ENCODE measurements around the gene SCRN1.

The SCRN1 gene

GRCh38 chr7:29881724-29882123 is 107.9 kb downstream of the SCRN1 start:
- no peak for TF ChIP-seq CTCF (IDR thresholded peaks at IDR 0.05)
- Histone ChIP-seq H3K27ac (no peak overlapping the region), H3K27me3 (ENCODE audit: control insufficient read depth, insufficient read depth, low read length) (no peaks in the 10 kb centered on the region), H3K4me1 (peaks cover 12% of the 10 kb centered on the region), H3K9me3 (ENCODE audit: control insufficient read depth, low read length) (no peaks in the 10 kb centered on the region), H2AFZ (no peak overlapping the region), H3K79me2 (no peaks in the 10 kb centered on the region), H3K9ac (no peak overlapping the region), H3K36me3 (ENCODE audit: control insufficient read depth, insufficient read depth, low read length) (no peaks in the 10 kb centered on the region), H3K4me2 (ENCODE audit: low read length) (no peak overlapping the region), H3K4me3 (ENCODE audit: low read depth, low read length) (no peak overlapping the region)

GRCh38 chr7:29879609-29880008 is 110.0 kb downstream of the SCRN1 start:
- Histone ChIP-seq H3K36me3 (ENCODE audit: control insufficient read depth, insufficient read depth, low read length) (no peaks in the 10 kb centered on the region), H3K9ac (no peak overlapping the region), H3K9me3 (ENCODE audit: control insufficient read depth, low read length) (no peaks in the 10 kb centered on the region), H3K27ac (no peak overlapping the region), H3K27me3 (ENCODE audit: control insufficient read depth, insufficient read depth, low read length) (no peaks in the 10 kb centered on the region), H3K4me1 (peaks cover 1% of the 10 kb centered on the region), H3K79me2 (no peaks in the 10 kb centered on the region), H2AFZ (no peak overlapping the region), H3K4me2 (ENCODE audit: low read length) (no peak overlapping the region), H3K4me3 (ENCODE audit: low read depth, low read length) (no peak overlapping the region)
- TF ChIP-seq CTCF (IDR thresholded peaks at IDR 0.05), result no peak

- no peak overlapping the region for H3K27ac ChIP-seq
- no peak overlapping the region for H3K9ac ChIP-seq
- no peaks in the 10 kb centered on the region for H3K27me3 ChIP-seq (ENCODE audit: control insufficient read depth, insufficient read depth, low read length)
- no peak overlapping the region for H3K4me3 ChIP-seq (ENCODE audit: low read depth, low read length)
- H3K4me1 ChIP-seq, result no peaks in the 10 kb centered on the region
- no peaks in the 10 kb centered on the region for H3K9me3 ChIP-seq (ENCODE audit: control insufficient read depth, low read length)
- no peaks in the 10 kb centered on the region for H3K79me2 ChIP-seq
- H3K4me2 ChIP-seq (ENCODE audit: low read length), result no peak overlapping the region
- no peak overlapping the region for H2AFZ ChIP-seq
- H3K36me3 ChIP-seq (ENCODE audit: control insufficient read depth, insufficient read depth, low read length), result no peaks in the 10 kb centered on the region
- peak; percentile 91 for TF ChIP-seq CTCF (IDR thresholded peaks at IDR 0.05)
Measured at GRCh38 chr7:29878081-29878688, 111.4 kb downstream of the SCRN1 start.

GRCh38 chr7:29877196-29877595 is 112.4 kb downstream of the SCRN1 start:
- Histone ChIP-seq H3K36me3 (ENCODE audit: control insufficient read depth, insufficient read depth, low read length) (no peaks in the 10 kb centered on the region), H3K79me2 (no peaks in the 10 kb centered on the region), H3K27ac (no peak overlapping the region), H3K9me3 (ENCODE audit: control insufficient read depth, low read length) (no peaks in the 10 kb centered on the region), H3K4me3 (ENCODE audit: low read depth, low read length) (no peak overlapping the region), H3K9ac (no peak overlapping the region), H2AFZ (no peak overlapping the region), H3K4me2 (ENCODE audit: low read length) (no peak overlapping the region), H3K27me3 (ENCODE audit: control insufficient read depth, insufficient read depth, low read length) (no peaks in the 10 kb centered on the region), H3K4me1 (no peaks in the 10 kb centered on the region)
- no peak for TF ChIP-seq CTCF (IDR thresholded peaks at IDR 0.05)

GRCh38 chr7:29875741-29876140 is 113.9 kb downstream of the SCRN1 start:
- no peaks in the 10 kb centered on the region for H3K79me2 ChIP-seq
- H3K4me2 ChIP-seq (ENCODE audit: low read length), result no peak overlapping the region
- H3K9me3 ChIP-seq (ENCODE audit: control insufficient read depth, low read length), result no peaks in the 10 kb centered on the region
- no peaks in the 10 kb centered on the region for H3K36me3 ChIP-seq (ENCODE audit: control insufficient read depth, insufficient read depth, low read length)
- H3K4me1 ChIP-seq, result no peaks in the 10 kb centered on the region
- H3K4me3 ChIP-seq (ENCODE audit: low read depth, low read length), result no peak overlapping the region
- TF ChIP-seq CTCF (IDR thresholded peaks at IDR 0.05), result no peak
- no peak overlapping the region for H3K9ac ChIP-seq
- no peaks in the 10 kb centered on the region for H3K27me3 ChIP-seq (ENCODE audit: control insufficient read depth, insufficient read depth, low read length)
- no peak overlapping the region for H3K27ac ChIP-seq
- H2AFZ ChIP-seq, result no peak overlapping the region
